ENCODE measurements around the gene CFAP57.

Gene CFAP57

GRCh38 chr1:43279666-43280065 lies 107.5 kb downstream of the CFAP57 start:
- no peak for DNase-seq

DNA sequence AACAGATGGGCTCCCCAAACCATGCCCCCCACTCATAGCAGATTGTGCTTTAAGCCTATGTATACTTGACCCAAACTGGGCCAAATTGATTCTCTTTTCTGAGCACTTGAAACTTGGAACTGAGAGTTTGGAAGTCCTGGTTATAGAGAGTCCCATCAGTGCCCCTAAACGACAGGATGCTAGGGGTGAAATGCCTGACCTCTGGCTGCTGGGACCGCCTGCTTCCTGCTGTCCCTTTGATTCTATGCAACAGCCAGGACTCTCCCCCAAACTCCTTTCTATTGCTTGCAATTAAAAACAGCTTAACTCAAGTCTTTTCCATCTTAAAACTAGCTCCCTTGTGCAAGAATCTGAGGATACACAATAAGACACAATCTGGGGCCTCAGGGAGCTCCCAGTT lies 108.6 kb downstream of the CFAP57 start:
- no peak for DNase-seq

DNA sequence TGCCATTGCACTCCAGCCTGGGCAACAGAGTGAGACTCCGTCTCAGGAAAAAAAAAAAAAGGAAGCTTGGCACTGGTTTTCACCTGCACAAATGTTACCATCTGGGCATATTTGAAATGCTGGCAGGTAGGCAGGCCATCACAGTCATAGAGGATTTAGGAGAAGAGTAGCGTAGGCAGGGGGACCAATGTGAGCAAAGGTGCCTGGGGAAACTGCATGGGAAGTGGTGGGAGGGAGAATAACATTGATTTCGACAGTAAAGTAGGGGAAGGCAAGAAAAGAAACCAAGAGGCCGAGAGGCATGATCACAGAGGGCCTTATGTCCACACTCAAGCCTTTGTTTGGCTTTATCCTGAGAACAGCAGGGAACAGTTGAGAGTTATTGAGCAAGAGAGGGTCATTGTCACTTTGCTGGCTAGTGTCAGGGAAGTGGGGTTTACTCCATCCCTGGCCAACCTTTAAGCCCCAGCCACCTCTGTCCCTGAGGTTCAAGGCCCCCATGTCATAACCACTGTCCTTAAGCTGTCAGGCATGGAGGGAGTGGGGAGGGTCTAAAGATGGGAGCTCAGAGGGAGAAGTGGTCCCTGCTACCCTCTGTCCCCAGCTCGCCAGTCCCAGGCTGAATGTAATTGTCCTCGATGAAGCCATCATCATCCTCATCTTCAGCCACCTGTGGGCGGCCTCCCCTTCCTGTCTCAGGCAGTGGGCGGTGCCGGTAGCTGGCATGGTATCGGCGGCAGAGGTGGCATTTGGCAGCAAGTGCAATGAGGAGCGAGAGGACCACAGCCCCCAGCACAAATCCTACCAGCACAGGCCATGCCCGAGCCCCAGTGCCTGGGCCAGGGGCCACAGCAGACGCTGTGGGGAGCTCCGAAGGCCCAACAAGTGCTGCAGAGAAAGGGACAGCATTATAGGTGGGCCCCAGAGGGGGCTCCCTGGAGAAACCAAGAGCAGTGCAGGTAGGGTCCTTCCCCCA lies 110.4 kb downstream of the CFAP57 start:
- no peak for DNase-seq

DNA sequence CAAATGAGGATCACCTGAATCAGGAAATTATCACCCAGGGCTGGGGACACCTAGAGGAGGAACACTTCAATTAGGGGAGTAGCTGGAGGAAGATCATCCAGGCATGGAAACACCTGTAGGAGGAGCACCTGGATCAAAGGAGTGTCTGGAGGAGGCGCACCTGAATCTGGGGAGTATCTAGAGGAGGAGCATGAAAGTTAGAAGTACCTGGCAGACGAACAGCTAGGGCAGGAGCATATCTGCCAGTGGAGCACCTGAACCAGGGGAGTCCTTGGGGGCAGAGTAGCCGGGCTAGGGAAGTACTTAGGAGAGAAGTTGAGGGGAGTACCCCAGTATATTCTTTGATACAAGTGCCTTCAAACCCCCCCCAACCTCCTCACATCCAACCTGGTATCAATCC lies 111.9 kb downstream of the CFAP57 start:
- DNase-seq, result no peak

DNA sequence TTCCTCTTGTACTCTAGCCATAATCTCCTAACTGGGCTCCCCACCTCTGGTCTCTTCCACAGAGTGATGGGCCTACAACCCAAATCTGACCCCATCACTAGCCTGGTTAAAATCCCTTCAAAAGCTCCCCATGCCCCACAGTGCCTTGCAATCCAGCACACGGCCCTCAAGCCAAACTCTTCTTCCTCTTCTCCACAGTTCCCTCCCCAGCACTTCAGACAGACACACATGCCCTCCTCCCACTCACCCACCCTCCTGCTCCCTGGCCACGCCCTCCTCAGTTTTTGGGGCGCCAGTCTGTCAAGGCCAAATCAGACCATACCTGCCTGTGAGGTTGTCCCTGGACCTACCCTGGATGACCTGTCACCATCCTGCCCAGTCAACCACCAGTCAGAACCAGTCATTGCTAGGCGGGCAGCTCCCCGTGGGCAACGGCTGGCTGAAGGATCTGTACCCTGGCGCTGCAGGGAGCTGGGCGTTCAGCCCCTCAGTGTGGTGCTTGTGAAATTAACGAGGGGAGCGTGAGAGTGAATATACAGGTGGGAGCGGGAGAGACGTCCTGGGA lies 112.5 kb downstream of the CFAP57 start:
- DNase-seq, result no peak

DNA sequence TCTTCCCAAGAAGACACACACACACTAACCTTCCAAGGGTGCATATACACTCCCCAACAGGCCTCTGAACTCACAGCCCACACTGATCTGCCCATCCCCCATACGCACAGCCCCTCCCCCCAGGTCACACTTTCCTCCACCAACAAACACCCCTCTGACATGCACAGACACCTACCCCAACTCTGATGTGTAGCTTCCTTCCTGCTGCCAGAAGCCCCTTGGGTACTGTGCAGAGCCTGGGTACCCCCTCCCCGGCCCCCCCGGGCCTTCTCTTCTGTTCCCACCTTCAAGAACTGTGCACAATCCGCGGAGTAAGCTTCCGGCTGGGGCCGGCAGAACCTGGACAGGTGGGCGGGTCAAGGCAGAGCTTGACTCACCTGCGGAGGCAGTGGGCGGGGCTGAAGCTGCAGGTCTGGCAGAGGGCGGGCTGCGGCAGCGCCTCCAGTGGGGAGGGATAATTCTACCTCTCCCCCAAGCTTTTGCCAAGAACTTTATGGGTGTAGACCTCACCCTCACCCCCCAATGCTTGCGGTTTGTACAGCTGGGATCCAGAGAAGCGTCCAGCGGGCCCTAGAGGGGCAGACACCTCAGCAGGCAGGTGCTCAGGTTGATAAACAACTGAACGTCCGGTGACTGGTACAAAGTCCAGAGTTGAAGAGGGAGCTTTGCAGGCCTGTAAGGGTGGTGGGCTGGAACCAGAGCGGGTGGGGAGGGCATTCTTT lies 113.3 kb downstream of the CFAP57 start, which contains the start of gene C1orf210:
C1orf210 (minus strand) TSS at position 313 of the 722 bp plus-strand sequence. CDS start 2,311 bp downstream, outside the sequence.
- no peak for DNase-seq

DNA sequence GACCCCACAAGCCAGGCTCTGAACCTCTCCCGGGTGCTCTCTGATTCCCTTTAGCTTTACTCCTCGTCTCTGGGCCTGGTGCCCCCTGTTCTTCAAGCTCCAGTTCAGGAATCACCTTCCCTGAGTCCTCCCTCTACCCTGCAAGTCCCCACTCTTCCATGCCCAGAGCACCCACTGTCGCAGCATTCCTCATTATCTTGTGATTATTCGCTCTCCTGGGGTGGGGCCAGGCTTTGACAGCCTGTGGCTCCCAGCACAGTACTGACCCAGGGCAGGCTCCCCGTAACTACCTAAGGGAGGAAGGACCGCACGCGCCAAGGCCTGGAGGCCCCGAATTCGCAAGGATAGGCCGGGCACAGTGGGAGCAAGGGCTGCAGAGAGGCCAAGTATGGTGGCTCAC lies 114.0 kb downstream of the CFAP57 start:
- DNase-seq, result no peak

- no peak for DNase-seq
Measured at GRCh38 chr1:43286533-43286932, 114.4 kb downstream of the CFAP57 start.

DNA sequence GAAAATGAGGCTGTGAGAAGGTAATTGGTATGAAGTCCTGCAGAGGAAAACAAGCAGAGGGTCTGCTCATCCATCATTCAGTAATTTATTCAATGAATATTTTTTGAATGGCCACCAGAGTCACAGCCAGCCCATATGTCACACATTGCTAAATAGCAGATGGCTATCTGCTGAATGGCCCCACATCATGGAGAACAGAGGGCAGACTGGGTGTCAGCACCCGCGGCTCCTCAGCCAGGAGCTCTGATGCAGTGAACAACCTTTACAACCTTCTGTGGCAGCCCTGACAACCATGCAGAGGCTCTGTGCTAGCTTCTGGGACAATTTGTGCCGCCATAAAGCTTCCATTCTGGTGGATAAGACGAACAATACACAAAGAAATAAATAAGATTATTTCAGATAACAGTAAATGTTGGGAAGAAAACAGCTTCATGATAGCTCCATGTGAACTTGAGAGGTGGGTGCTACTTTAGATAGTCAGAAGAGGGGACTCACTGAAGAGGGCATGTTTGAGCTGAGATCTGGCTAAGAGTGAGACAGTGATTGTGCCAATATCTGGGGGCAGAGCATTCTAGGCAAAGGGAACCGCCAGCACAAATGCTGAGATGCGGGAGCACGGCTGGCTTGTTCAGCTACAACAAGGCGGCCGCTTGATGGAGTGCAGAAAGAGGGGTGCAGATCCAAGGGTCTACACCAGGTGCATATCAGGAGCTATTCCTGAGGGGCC lies 116.1 kb downstream of the CFAP57 start:
- no peak for DNase-seq

- DNase-seq, result no peak
Measured at GRCh38 chr1:43288785-43289706, 116.9 kb downstream of the CFAP57 start.

GRCh38 chr1:43292216-43292615 lies 120.1 kb downstream of the CFAP57 start:
- DNase-seq, result no peak

- DNase-seq, result no peak
Measured at GRCh38 chr1:43292679-43293078, 120.5 kb downstream of the CFAP57 start.

GRCh38 chr1:43293176-43293575 lies 121.0 kb downstream of the CFAP57 start:
- no peak for DNase-seq

- no peak for DNase-seq
Measured at GRCh38 chr1:43293896-43294760, 122.0 kb downstream of the CFAP57 start.

DNA sequence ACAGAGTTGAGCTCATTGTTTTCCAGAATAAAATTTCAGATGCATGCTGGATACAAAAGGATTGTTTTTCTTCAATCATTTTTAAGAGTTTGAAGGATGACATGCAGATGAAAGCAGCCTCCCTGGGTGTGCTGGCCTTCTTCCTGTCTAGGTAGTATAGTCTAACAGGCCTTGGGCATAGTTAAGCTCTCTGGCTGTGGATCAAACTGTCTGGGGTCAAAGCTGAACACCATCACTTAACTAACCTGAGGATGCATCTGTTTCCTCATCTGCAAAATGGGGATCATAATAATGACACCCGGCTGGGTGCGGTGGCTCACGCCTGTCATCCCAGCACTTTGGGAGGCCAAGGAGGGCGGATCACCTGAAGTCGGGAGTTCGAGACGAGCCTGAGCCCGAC lies 122.6 kb downstream of the CFAP57 start:
- DNase-seq, result no peak

DNA sequence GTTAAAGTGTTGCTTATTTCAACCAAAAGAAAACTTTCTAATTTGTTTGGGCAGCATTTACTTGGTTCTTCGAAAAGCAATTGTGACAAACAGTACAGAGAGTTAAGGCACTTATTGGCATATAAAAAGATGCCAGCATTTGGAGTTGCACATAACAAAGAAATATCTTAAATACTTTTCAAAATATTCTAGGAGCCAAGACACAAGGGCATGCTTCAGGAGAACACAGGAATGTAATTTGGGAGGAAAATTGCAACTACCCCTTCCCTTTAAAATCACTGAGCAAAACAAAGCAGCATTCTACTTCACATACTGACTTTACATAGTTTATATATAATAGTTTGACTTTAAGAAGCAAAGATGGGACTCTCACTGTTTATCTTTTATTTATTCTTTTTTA lies 124.1 kb downstream of the CFAP57 start:
- DNase-seq, result no peak

DNA sequence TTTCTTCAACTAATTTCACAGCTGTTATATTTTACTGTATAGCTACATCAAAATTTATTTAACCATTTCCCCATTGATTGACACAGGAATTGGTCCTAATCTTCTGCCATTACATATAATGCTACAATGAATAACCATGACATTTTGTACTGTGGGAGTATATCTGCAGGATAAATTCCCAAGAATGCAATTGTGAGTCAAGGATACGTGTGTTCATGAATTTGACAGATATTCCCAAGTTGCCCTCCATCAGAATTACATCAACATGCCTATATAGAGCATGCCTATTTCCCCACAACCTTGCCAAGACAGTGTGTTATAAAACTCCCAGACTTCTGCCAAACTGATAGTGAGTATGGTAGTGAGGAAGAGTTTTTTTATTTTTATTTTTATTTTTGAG lies 125.9 kb downstream of the CFAP57 start:
- no peak for DNase-seq

GRCh38 chr1:43299101-43299500 lies 127.0 kb downstream of the CFAP57 start:
- no peak for DNase-seq

- no peak for DNase-seq
Measured at GRCh38 chr1:43300378-43301094, 128.4 kb downstream of the CFAP57 start, which contains the start of gene TIE1. Gene TIE1, plus strand, starts transcription at chr1:43300982. Its CDS starts 90 bp downstream, at chr1:43301072.

GRCh38 chr1:43302201-43302600 lies 130.1 kb downstream of the CFAP57 start:
- no peak for DNase-seq
